COLO668 (cell line): ENCODE measurements around the gene HDGF.

ENCODE experiments used
- DNase-seq: peaks from one replicate; lab custom pipeline; 2025; ENCODE audit not compliant: unreplicated experiment; lab: John Stamatoyannopoulos, UW

The HDGF gene

GRCh38 chr1:156746728-156747631 lies 4.5 kb downstream of the HDGF start:
- DNase-seq, result peak; percentile 90

GRCh38 chr1:156746406-156746727 lies 5.1 kb downstream of the HDGF start:
- DNase-seq, result no peak

GRCh38 chr1:156745881-156746280 lies 5.6 kb downstream of the HDGF start:
- DNase-seq, result no peak

GRCh38 chr1:156744786-156745419 lies 6.6 kb downstream of the HDGF start:
- no peak for DNase-seq

GRCh38 chr1:156744344-156744743 lies 7.1 kb downstream of the HDGF start:
- DNase-seq, result no peak

- no peak for DNase-seq
Measured at GRCh38 chr1:156743367-156744302, 7.8 kb downstream of the HDGF start.

- DNase-seq, result no peak
Measured at GRCh38 chr1:156742801-156743200, 8.7 kb downstream of the HDGF start.

- DNase-seq, result no peak
Measured at GRCh38 chr1:156742017-156742416, 9.5 kb downstream of the HDGF start.

- no peak for DNase-seq
Measured at GRCh38 chr1:156741481-156741983, 9.9 kb downstream of the HDGF start.

GRCh38 chr1:156740741-156741480 lies 10.6 kb downstream of the HDGF start, which contains the start of gene MRPL24:
Gene MRPL24, minus strand, starts transcription at chr1:156741088. Its CDS starts 2,384 bp downstream, at chr1:156738704.
- peak; percentile 98 for DNase-seq

GRCh38 chr1:156740237-156740740 lies 11.2 kb downstream of the HDGF start:
- DNase-seq, result no peak

GRCh38 chr1:156738916-156739315 lies 12.6 kb downstream of the HDGF start:
- no peak for DNase-seq

- no peak for DNase-seq
Measured at GRCh38 chr1:156738407-156738806, 13.1 kb downstream of the HDGF start.

- no peak for DNase-seq
Measured at GRCh38 chr1:156733989-156734584, 17.4 kb downstream of the HDGF start.

GRCh38 chr1:156728599-156729462 lies 22.6 kb downstream of the HDGF start, which contains the start of gene ISG20L2:
Gene ISG20L2, minus strand, starts transcription at chr1:156728766. Its CDS starts 1,114 bp downstream, at chr1:156727652.
- peak; percentile 98 for DNase-seq

- DNase-seq, result peak; percentile 94
Measured at GRCh38 chr1:156727926-156728598, 23.4 kb downstream of the HDGF start, which contains the start of gene METTL25B. Gene METTL25B, plus strand, starts transcription at chr1:156728469. Its CDS starts 636 bp downstream, at chr1:156729105.

- no peak for DNase-seq
Measured at GRCh38 chr1:156727492-156727891, 24.0 kb downstream of the HDGF start.
